Mesenteric fat pad (tissue), 1 donor: Measurements from ENCODE around the gene LIMA1. TPM values are rescaled to one million over a fixed set of nuclear protein-coding genes. Genes with fewer than 3 reads are reported as not detected.
"Not testable (repeated sequence)": the region's sequence is repeated elsewhere in the genome, so short reads cannot be mapped to it uniquely, and the experiment has no call there.

Experiments
- DNase-seq: peaks from one replicate; pipeline ENCODE4 v3.0.0-alpha.2; 2020; ENCODE audit warnings: low spot score
- microRNA-seq: library from miRNA; unstranded; fragments of <30 nt; microRNA quantifications from one replicate; pipeline ENCODE4 v1.2.0, GENCODE V29; 2020; ENCODE audit warnings: borderline number of aligned reads
- total RNA-seq: library from RNA; stranded (reverse); fragmentation: NEBNext Ultra II Directional; extraction: Animal tissue kit (Norgen Biotek cat#: 25700); gene quantifications from one replicate; pipeline ENCODE4 v1.2.1, GENCODE V29; 2021
- donor health status: DM: yes; HTN: yes; CAD: no.

Gene LIMA1
- total RNA-seq, 1 donor from 2014 or later: 163 TPM

DNA sequence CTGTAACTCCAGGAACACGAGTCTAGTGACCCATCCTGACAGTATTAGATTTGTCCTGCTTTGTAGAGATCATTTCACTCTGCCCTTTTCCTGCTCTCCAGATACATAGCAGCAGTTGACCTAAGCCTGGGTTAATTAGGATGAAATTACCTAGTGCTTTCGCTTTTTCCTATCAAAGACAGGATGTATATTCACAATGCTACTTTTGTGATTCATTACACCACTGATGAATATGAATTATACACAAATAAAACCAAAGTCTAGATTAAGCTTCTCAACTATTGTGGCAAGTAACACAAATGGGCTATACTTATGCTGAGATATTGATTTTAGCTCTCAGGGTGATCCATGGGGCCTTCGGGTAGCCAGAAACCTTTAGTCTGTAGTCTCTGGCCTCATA, 134.0 kb downstream of the LIMA1 start:
- no peak for DNase-seq

DNA sequence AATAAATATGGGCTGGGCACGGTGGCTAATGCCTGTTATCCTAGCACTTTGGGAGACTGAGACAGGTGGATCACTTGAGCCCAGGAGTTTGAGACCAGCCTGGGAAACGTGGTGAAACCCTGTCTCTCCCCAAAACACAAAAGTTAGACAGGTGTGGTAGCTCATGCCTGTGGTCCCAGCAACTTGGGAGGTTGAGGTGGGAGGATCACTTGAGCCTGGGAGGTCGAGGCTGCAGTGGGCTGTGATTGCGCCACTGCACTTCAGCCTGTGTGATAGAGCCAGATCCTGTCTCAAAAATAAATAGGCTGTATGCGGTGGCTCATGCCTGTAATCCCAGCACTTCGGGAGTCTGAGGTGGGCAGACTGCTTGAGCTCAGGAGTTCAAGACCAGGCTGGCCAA, 135.3 kb downstream of the LIMA1 start:
- not testable (repeated sequence) for DNase-seq

DNA sequence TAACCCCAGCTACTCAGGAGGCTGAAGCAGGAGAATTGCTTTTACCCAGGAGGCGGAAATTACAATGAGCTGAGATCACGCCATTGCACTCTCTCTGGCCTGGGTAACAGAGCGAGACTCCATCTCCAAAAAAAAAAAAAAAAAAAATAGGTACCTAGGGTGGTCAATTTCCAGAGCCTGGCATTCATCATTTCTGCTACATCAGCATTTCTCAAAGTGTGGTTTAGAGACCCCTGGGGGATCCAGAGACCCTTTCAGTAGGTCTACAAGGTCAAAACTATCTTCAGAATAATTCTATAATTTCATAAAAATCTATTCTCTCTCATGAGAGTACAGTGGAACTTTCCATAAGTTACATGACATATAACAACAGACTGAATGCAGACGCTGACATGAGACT, 136.0 kb downstream of the LIMA1 start:
- no peak for DNase-seq

- DNase-seq: no peak
These were observed 137.9 kb downstream of the LIMA1 start for GRCh38 chr12:50145439-50145838.

- DNase-seq: no peak
These were observed 140.3 kb downstream of the LIMA1 start for GRCh38 chr12:50142993-50143392.

DNA sequence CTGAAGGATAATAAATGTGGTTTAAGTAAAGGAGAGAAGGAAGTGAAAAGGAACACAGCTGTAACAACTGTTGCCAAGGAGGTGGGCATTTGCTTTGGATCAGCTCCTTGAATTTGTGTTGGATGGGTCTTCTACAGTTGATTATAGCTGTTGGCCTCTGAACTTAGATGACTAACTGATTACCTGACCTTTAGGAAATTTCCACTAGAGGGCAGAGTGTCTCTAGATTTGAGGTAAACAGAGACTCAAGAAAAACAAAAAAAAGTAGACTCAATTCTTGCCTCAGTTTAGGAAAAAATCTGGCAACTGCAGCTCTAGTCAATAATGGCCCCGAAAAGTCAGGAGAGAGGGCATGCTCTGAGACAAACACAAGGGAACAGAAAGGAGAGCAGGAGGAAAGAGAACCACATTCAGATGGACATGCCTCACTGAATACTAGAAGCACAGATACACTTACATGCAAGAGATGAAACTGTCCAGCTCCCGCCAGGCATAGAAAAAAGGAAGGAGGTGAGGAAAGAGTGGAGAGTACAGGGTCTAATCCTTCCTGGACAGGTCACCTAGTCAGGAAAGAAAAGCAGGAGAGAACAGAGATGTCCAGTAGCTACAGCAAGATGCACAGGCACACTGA, 150.7 kb downstream of the LIMA1 start:
- no peak for DNase-seq

DNA sequence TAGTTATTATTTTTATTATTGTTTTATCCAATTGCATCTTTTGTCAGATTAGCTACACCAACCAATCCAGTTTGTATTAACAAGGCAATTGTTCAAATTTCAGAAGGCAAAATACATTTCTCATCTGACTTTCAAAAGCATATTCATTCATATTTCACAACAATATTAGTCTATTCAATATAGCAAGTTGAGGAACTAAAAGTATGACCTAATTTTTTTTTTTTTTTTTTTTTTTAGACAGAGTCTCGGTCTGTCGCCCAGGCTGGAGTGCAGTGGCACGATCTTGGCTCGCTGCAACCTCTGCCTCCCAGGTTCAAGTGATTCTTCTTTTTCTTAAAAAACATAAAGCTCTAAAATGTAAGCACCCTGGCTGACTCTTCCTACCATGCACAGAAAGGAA, 154.0 kb downstream of the LIMA1 start:
- no peak for DNase-seq

DNA sequence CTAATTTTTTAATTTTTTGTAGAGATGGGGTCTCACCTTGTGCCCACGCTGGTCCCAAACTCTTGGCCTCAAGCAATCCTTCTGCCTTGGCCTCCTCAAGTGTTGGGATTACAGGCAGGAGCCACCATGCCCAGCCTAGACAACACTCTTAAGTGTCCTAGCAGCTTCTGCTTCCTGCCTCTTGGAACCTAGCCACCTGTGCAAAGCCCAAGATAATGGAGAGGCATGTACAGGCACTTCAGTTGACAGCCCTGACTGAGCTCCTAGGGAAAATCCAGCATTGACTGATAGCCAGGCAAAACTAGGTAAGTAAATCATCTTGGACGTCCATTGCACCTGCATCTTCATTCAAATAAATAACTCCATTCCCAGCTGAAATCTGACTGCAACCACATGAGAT, 155.8 kb downstream of the LIMA1 start:
- no peak for DNase-seq

Small RNAs within 50 kb of the gene (microRNA-seq; reads per million reads assigned to microRNA genes)
- not detected for gene MIR1293

Other genes with a start within 250 kb of the LIMA1 start
- gene ASIC1, start 225.9 kb downstream of the LIMA1 start, total RNA-seq: 0.71 TPM
- gene SMARCD1, start 198.2 kb downstream of the LIMA1 start, total RNA-seq: 63.1 TPM
- 1,023 TPM for gene GPD1, start 179.5 kb downstream of the LIMA1 start, total RNA-seq
- 92.0 TPM for gene COX14, start 171.3 kb downstream of the LIMA1 start, total RNA-seq
- gene CERS5, start 116.2 kb downstream of the LIMA1 start, total RNA-seq: 46.5 TPM
- gene FAM186A, start 113.1 kb upstream of the LIMA1 start, total RNA-seq: not detected
- gene LARP4, start 117.4 kb upstream of the LIMA1 start, total RNA-seq: 128 TPM
- gene DIP2B, start 221.5 kb upstream of the LIMA1 start, total RNA-seq: 21.3 TPM